ENCODE data around the gene ARPC5L.
"Not testable (repeated sequence)": the region's sequence is repeated elsewhere in the genome, so short reads cannot be mapped to it uniquely, and the experiment has no call there.

Gene ARPC5L

GRCh38 chr9:124861342-124862229 lies at the start of gene ARPC5L, which contains the start of gene RPL35:
ARPC5L (plus strand) TSS chr9:124862130; CDS start chr9:124869291, 7,161 bp downstream.
RPL35 (minus strand) TSS chr9:124861957; CDS start chr9:124861912, 45 bp downstream.
- peak; percentile 79 for DNase-seq

- DNase-seq: no peak
Measured at GRCh38 chr9:124812441-124812876, 49.5 kb upstream of the ARPC5L start.

- DNase-seq: no peak
Measured at GRCh38 chr9:124813041-124813440, 48.9 kb upstream of the ARPC5L start.

- no peak for DNase-seq
Measured at GRCh38 chr9:124813501-124814163, 48.3 kb upstream of the ARPC5L start.

- DNase-seq: no peak
Measured at GRCh38 chr9:124814164-124814535, 47.8 kb upstream of the ARPC5L start.

GRCh38 chr9:124815601-124816000 lies 46.3 kb upstream of the ARPC5L start:
- DNase-seq: no peak

- no peak for DNase-seq
Measured at GRCh38 chr9:124818431-124819281, 43.3 kb upstream of the ARPC5L start.

- peak; percentile 67 for DNase-seq
Measured at GRCh38 chr9:124820698-124821623, 41.0 kb upstream of the ARPC5L start.

- DNase-seq: no peak
Measured at GRCh38 chr9:124828489-124829333, 33.2 kb upstream of the ARPC5L start.

- no peak for DNase-seq
Measured at GRCh38 chr9:124829334-124829669, 32.6 kb upstream of the ARPC5L start.

- DNase-seq: no peak
Measured at GRCh38 chr9:124830593-124830992, 31.3 kb upstream of the ARPC5L start.

GRCh38 chr9:124831642-124832364 lies 30.1 kb upstream of the ARPC5L start:
- no peak for DNase-seq

GRCh38 chr9:124834591-124834990 lies 27.3 kb upstream of the ARPC5L start:
- no peak for DNase-seq

- peak; percentile 76 for DNase-seq
Measured at GRCh38 chr9:124835026-124835557, 26.8 kb upstream of the ARPC5L start.

GRCh38 chr9:124838132-124838531 lies 23.8 kb upstream of the ARPC5L start:
- not testable (repeated sequence) for DNase-seq

GRCh38 chr9:124838567-124839275 lies 23.2 kb upstream of the ARPC5L start:
- not testable (repeated sequence) for DNase-seq

- no peak for DNase-seq
Measured at GRCh38 chr9:124839612-124840299, 22.2 kb upstream of the ARPC5L start.

- peak; percentile 47 for DNase-seq
Measured at GRCh38 chr9:124840300-124840833, 21.6 kb upstream of the ARPC5L start.
